Trophoblast cell (in vitro differentiated cells and primary cell): ENCODE data around the gene ADTRP.
A peak's percentile ranks its signal among the peaks of the same experiment; 100 is the strongest.

Experiments used
- DNase-seq, 2 donors: peaks; one replicate each; pipeline ENCODE4 v3.0.0-alpha.2; 2016
- H2AFZ ChIP-seq: 2 replicates; pipeline ENCODE4 v1.6.1; 2013; ENCODE audit warnings: low read length, moderate library complexity, mild to moderate bottlenecking; ENCODE audit not compliant: insufficient read depth, poor library complexity
- H2AK5ac ChIP-seq: 2 replicates; pipeline ENCODE4 v1.6.1; 2013; ENCODE audit warnings: mild to moderate bottlenecking, low read length
- H2BK120ac ChIP-seq: 2 replicates; pipeline ENCODE4 v1.6.1; 2013; ENCODE audit warnings: low read length, mild to moderate bottlenecking, moderate library complexity; ENCODE audit not compliant: insufficient read depth, poor library complexity
- H2BK12ac ChIP-seq: 2 replicates; pipeline ENCODE4 v1.6.1; 2013; ENCODE audit warnings: mild to moderate bottlenecking, low read length, moderate library complexity
- H2BK5ac ChIP-seq: 2 replicates; pipeline ENCODE4 v1.6.1; 2013; ENCODE audit warnings: low read length, low read depth, moderate library complexity, mild to moderate bottlenecking; ENCODE audit not compliant: poor library complexity
- H3K14ac ChIP-seq: 2 replicates; pipeline ENCODE4 v1.6.1; 2013; ENCODE audit warnings: mild to moderate bottlenecking, low read length
- H3K18ac ChIP-seq: 2 replicates; pipeline ENCODE4 v1.6.1; 2013; ENCODE audit warnings: mild to moderate bottlenecking, low read length
- H3K23ac ChIP-seq: 2 replicates; pipeline ENCODE4 v1.6.1; 2013; ENCODE audit warnings: low read length
- H3K27ac ChIP-seq: 2 replicates; pipeline ENCODE4 v1.5.1; 2013; ENCODE audit warnings: low read depth, mild to moderate bottlenecking, inconsistent platforms, low read length, moderate library complexity
- H3K27me3 ChIP-seq: 2 replicates; pipeline ENCODE4 v1.6.1; 2013; ENCODE audit warnings: inconsistent platforms, mild to moderate bottlenecking, low read length, moderate library complexity; ENCODE audit not compliant: insufficient read depth
- H3K36me3 ChIP-seq, 2 experiments: 1 replicate in 1 of 2; 2 replicates in 1 of 2; pipeline ENCODE4 v1.6.1; 2013; ENCODE audit warnings: low read length in 2 of 2, mild to moderate bottlenecking in 2 of 2, moderate library complexity in 1 of 2; ENCODE audit not compliant: insufficient read depth in 2 of 2, control insufficient read depth in 1 of 2
- H3K4ac ChIP-seq: 2 replicates; pipeline ENCODE4 v1.6.1; 2013; ENCODE audit warnings: low read depth, mild to moderate bottlenecking, low read length, moderate library complexity
- H3K4me1 ChIP-seq, 2 experiments: 1 replicate in 1 of 2; 2 replicates in 1 of 2; pipeline ENCODE4 v1.6.1; 2013; ENCODE audit warnings: low read length in 2 of 2, mild to moderate bottlenecking in 2 of 2, moderate library complexity in 1 of 2; ENCODE audit not compliant: insufficient read depth in 2 of 2, control insufficient read depth in 1 of 2
- H3K4me2 ChIP-seq: 2 replicates; pipeline ENCODE4 v1.6.1; 2013; ENCODE audit warnings: inconsistent platforms, mild to moderate bottlenecking, low read length, moderate library complexity
- H3K4me3 ChIP-seq: 2 replicates; pipeline ENCODE4 v1.5.1; 2013; ENCODE audit warnings: mild to moderate bottlenecking, low read depth, low read length, inconsistent platforms
- H3K79me1 ChIP-seq: one replicate; pipeline ENCODE4 v1.6.1; 2013; ENCODE audit warnings: low read length
- H3K79me2 ChIP-seq: 2 replicates; pipeline ENCODE4 v1.6.1; 2013; ENCODE audit warnings: low read length, mild to moderate bottlenecking; ENCODE audit not compliant: control insufficient read depth, insufficient read depth, poor library complexity
- H3K9ac ChIP-seq: 2 replicates; pipeline ENCODE4 v1.6.1; 2013; ENCODE audit warnings: mild to moderate bottlenecking, low read length
- H3K9me3 ChIP-seq: 2 replicates; pipeline ENCODE4 v1.6.1; 2013; ENCODE audit warnings: low read depth, mild to moderate bottlenecking, control low read depth, inconsistent platforms, low read length; ENCODE audit not compliant: insufficient read depth
- H4K12ac ChIP-seq: 2 replicates; pipeline ENCODE4 v1.6.1; 2013; ENCODE audit warnings: low read depth, mild to moderate bottlenecking, low read length, moderate library complexity
- H4K8ac ChIP-seq: 2 replicates; pipeline ENCODE4 v1.6.1; 2013; ENCODE audit warnings: low read depth, mild to moderate bottlenecking, low read length, moderate library complexity
- H4K91ac ChIP-seq: one replicate; pipeline ENCODE4 v1.6.1; 2013; ENCODE audit warnings: low read depth, mild to moderate bottlenecking, low read length, moderate library complexity
- WGBS: extraction: QIAGEN DNeasy Blood & Tissue Kit; methylation state at CpG from one replicate; pipeline ENCODE4 v1.1.7; 2013; ENCODE audit warnings: missing lambda C conversion rate; ENCODE audit not compliant: insufficient read length, insufficient coverage; ENCODE audit errors: extremely low coverage; 5-methylcytosine and 5-hydroxymethylcytosine counted together

The ADTRP gene

DNA sequence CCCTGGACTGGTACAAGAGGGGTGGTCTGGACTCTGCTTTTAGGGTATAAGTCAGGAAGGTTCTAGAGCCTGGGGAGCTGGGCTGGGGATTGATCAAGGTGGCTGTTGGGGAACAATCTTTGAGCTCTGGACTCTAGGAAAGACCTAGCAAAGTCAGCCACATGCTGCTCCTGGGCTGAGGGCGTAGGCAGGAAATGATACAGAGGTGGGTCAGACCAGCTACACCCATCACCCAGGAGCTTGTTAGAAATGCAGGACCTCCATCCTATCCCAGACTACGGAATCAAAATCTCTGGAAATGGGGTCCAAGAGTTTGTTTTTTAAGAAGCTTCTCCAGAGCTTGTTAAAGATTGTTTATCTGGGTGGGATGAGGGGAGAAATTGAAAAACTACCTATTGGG, 9.4 kb downstream of the ADTRP start:
- Histone ChIP-seq H3K79me1 (peaks cover 5% of the 10 kb centered on the region), H2BK5ac (no peak overlapping the region), H3K79me2 (no peaks in the 10 kb centered on the region), H2AFZ (no peak overlapping the region), H2BK120ac (no peak overlapping the region), H3K4me2 (no peak overlapping the region), H3K9me3 (peaks cover 2% of the 10 kb centered on the region), H3K23ac (no peak overlapping the region), H3K4me1 (peaks cover 10 to 12% of the 10 kb centered on the region in 2 experiments), H3K27me3 (no peaks in the 10 kb centered on the region), H3K4ac (no peak overlapping the region), H4K91ac (peak overlapping the region; percentile 15), H3K14ac (no peak overlapping the region), H4K8ac (no peak overlapping the region), H3K36me3 (no peaks in the 10 kb centered on the region), H4K12ac (no peak overlapping the region), H3K27ac (no peak overlapping the region), H2AK5ac (no peak overlapping the region), H3K18ac (no peak overlapping the region), H2BK12ac (peak overlapping the region; percentile 1), H3K9ac (no peak overlapping the region), H3K4me3 (no peak overlapping the region)
- DNase-seq = no peak
- no CpG with 5 or more reads among the region's 2 CpGs for WGBS

DNA sequence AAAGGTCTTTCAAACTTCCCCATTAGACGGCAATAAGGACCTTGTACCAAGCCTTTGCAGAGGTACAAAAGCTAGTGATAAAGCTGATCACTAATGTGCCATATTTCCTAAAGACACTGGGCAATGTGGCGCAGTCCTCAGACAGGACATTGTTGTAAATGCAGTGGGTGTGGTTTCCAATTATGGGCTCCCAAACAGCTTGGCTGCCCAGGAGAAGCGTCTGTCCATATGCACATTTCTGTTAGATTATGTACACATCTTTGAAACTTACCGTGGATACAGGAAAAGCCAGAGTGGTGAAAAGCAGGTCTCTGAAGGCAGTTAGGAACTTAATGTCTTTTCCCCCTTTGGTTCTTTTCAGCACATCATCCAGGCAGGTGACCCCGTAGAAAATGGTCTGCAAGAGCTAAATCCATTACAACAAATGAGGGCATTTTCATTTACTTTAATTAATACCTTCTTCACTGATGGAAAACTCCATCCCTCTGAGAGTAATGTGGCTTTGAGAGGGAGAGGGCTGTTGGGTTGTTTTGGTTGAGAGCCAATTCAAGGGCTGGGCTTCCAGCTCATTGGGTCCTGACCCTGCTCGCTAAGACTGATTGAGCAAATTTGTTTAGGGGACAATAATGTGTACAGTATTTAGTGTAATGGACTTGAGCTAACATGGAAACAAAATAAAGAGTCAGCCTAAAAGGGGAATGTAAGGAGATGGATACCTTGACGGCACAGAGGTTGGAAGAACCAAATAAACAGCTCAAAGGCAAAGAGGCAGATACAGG, 10.4 kb downstream of the ADTRP start:
- DNase-seq = no peak
- Histone ChIP-seq H3K14ac (no peak overlapping the region), H3K4me1 (peaks cover 10 to 12% of the 10 kb centered on the region in 2 experiments), H4K8ac (no peak overlapping the region), H2BK12ac (no peak overlapping the region), H3K4me3 (no peak overlapping the region), H4K91ac (no peak overlapping the region), H3K79me1 (peaks cover 5% of the 10 kb centered on the region), H3K79me2 (no peaks in the 10 kb centered on the region), H3K9me3 (peaks cover 2% of the 10 kb centered on the region), H2AK5ac (no peak overlapping the region), H3K36me3 (no peaks in the 10 kb centered on the region), H3K27ac (no peak overlapping the region), H4K12ac (no peak overlapping the region), H2BK120ac (no peak overlapping the region), H2AFZ (no peak overlapping the region), H3K18ac (no peak overlapping the region), H3K4me2 (no peak overlapping the region), H3K23ac (no peak overlapping the region), H2BK5ac (no peak overlapping the region), H3K4ac (no peak overlapping the region), H3K9ac (no peak overlapping the region), H3K27me3 (no peaks in the 10 kb centered on the region)
- no CpG with 5 or more reads among the region's 7 CpGs for WGBS

DNA sequence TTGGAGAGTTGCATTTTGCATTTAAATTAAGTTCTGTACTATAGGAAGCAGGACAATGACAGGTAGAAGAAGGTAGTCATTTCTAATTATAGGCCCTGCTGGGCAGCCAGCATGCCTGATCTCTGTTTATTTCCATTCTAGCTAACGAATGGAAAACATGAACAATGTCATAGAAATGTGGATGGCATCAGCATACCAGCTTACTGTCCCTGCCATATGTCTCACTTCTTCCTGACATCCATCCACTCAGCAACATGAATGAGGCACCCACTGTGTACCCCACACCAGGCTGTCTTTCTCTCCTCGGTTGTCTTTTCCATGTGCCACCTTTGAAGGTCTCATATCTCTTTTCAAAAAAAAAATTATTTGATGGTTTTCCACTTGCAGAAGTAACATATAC, 11.1 kb downstream of the ADTRP start:
- Histone ChIP-seq H3K4me2 (no peak overlapping the region), H3K27me3 (no peaks in the 10 kb centered on the region), H3K23ac (no peak overlapping the region), H3K14ac (no peak overlapping the region), H3K27ac (no peak overlapping the region), H2BK5ac (no peak overlapping the region), H4K8ac (no peak overlapping the region), H3K4me3 (no peak overlapping the region), H3K18ac (no peak overlapping the region), H2AFZ (no peak overlapping the region), H3K9me3 (peaks cover 2% of the 10 kb centered on the region), H4K91ac (no peak overlapping the region), H2BK120ac (peak overlapping the region; percentile 19), H4K12ac (no peak overlapping the region), H3K4me1 (peaks cover 12 to 13% of the 10 kb centered on the region in 2 experiments), H2AK5ac (no peak overlapping the region), H3K79me2 (no peaks in the 10 kb centered on the region), H3K36me3 (no peaks in the 10 kb centered on the region), H2BK12ac (no peak overlapping the region), H3K79me1 (peaks cover 5% of the 10 kb centered on the region), H3K4ac (no peak overlapping the region), H3K9ac (no peak overlapping the region)
- WGBS = no CpG with 5 or more reads among the region's 2 CpGs
- peak; percentile 15 to 25 for DNase-seq

DNA sequence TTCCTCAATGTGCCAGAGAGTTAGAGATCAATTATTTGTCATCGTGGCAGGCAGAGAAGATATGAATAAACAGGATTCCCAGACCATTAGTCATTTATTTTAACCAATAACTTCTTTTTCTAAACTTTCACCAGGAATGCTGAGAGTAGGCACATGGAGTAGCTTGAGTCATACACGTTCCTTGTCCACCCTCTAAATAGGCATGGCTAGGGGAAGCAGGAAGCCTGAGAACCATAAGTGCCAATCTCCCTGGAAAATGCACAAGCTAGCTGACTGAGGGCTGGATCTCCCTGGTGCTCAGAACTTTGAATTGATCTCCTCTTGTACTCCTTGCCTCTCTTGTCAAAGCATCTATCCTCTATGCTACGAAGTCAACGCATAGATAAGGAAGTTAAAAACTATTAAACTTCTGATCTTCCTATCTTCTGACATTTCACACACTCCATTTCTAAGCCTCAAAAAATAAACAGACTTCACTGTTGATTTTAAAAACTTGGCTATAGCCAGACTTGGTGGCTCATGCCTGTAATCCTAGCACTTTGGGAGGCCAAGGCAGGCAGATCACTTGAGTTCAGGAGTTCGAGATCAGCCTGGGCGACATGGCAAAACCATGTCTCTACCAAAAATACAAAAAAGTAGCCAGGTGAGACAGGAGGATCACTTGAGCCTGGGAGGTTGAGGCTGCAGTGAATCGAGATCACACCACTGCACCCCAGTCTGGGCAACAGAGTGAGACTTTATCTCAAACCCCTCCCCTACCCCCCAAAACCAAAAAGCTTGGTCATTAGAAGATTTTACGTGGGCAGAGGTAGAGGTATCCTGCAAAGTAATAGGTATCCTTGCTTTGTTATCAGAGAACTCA, 11.8 kb downstream of the ADTRP start:
- Histone ChIP-seq H3K27ac (no peak overlapping the region), H3K27me3 (no peaks in the 10 kb centered on the region), H3K9ac (no peak overlapping the region), H4K8ac (no peak overlapping the region), H3K79me2 (no peaks in the 10 kb centered on the region), H4K91ac (peak overlapping the region; percentile 8), H3K23ac (no peak overlapping the region), H3K4me1 (peaks cover 12 to 13% of the 10 kb centered on the region in 2 experiments), H2AK5ac (no peak overlapping the region), H3K36me3 (no peaks in the 10 kb centered on the region), H2BK12ac (no peak overlapping the region), H3K4me3 (no peak overlapping the region), H2BK120ac (peak overlapping the region; percentile 50), H3K9me3 (peaks cover 2% of the 10 kb centered on the region), H4K12ac (no peak overlapping the region), H2BK5ac (peak overlapping the region; percentile 31), H2AFZ (no peak overlapping the region), H3K79me1 (peaks cover 6% of the 10 kb centered on the region), H3K18ac (no peak overlapping the region), H3K4me2 (no peak overlapping the region), H3K4ac (no peak overlapping the region), H3K14ac (no peak overlapping the region)
- no CpG with 5 or more reads among the region's 8 CpGs for WGBS
- peak; percentile 52 to 89 for DNase-seq
